WTC11 (cell line): ENCODE results near the gene KPNA2.
"Not testable (repeated sequence)": the region's sequence is repeated elsewhere in the genome, so short reads cannot be mapped to it uniquely, and the experiment has no call there.

Source experiments
- CREB1 ChIP-seq: sonication (generic); formaldehyde crosslinking; IDR thresholded peaks from 2 replicates; pipeline ENCODE4 v1.8.0; 2023; ENCODE audit warnings: mild to moderate bottlenecking, missing genetic modification reagents
- EMX1 ChIP-seq: fragments of 250-450 bp; sonication (Bioruptor Pico); IDR thresholded peaks from 2 replicates; pipeline ENCODE4 v1.8.0; 2021; ENCODE audit warnings: mild to moderate bottlenecking
- FOXP1 ChIP-seq: sonication (generic); formaldehyde crosslinking; IDR thresholded peaks from 2 replicates; pipeline ENCODE4 v1.8.0; 2022; ENCODE audit warnings: missing genetic modification reagents, mild to moderate bottlenecking, moderate library complexity, borderline replicate concordance
- IRF2 ChIP-seq: sonication (generic); formaldehyde crosslinking; IDR thresholded peaks from 2 replicates; pipeline ENCODE4 v1.8.0; 2022; ENCODE audit warnings: low read depth, missing genetic modification reagents, borderline replicate concordance
- JUN ChIP-seq: sonication (generic); formaldehyde crosslinking; IDR thresholded peaks from 2 replicates; pipeline ENCODE4 v1.8.0; 2023; ENCODE audit warnings: mild to moderate bottlenecking, missing genetic modification reagents
- TEAD4 ChIP-seq: sonication (generic); formaldehyde crosslinking; IDR thresholded peaks from 2 replicates; pipeline ENCODE4 v1.8.0; 2022; ENCODE audit warnings: mild to moderate bottlenecking, missing genetic modification reagents
- ZNF138 ChIP-seq: sonication (generic); formaldehyde crosslinking; conservative IDR thresholded peaks from 2 replicates; pipeline ENCODE4 v1.8.1; 2022; ENCODE audit warnings: mild to moderate bottlenecking, moderate library complexity, missing genetic modification reagents
- ZNF317 ChIP-seq: sonication (generic); formaldehyde crosslinking; IDR thresholded peaks from 2 replicates; pipeline ENCODE4 v1.8.1; 2023; ENCODE audit warnings: low read depth, mild to moderate bottlenecking, moderate library complexity, missing genetic modification reagents, borderline replicate concordance
- TF ChIP-seq, protein P1 (sequence below): fragments of 200-600 bp; IDR thresholded peaks from 2 replicates; pipeline ENCODE4 v1.8.0; 2022; ENCODE audit warnings: antibody characterized with exemption
- TF ChIP-seq, protein P2 (sequence below): sonication (generic); formaldehyde crosslinking; IDR thresholded peaks from 2 replicates; pipeline ENCODE4 v1.8.0; 2022; ENCODE audit warnings: mild to moderate bottlenecking, missing genetic modification reagents

DNA sequence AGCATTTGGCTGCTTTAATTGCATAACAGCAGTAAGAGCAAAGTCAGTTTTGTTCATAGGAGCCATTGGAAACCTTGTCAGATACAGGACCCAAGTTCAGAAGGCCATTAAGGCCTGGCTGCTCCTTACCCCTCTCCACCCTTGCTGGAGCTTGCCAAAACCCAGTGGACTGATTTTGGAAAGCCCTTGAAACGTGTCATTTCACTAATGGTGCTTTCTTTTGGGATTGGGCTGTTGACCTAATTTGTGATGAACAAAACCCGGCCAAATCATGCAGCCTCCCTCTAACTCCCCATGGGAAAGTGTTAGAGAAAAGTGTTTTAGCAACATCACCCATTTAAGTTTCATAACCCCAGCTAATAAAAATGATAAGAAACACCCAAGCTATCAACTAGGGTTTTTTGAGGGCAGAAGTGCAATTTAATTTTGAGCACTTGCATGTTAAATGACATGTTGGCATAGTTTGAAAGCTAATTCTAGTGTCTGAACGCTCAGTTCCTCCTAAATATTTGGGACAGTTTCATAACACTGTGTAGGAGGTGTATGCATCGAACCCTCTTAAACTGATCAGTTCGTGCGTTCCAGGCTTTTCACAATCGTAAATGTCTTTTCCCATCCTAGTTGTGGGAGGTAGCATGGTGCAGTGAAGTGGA is 12.5 kb downstream of the KPNA2 start:
- TF ChIP-seq, protein P1, sequence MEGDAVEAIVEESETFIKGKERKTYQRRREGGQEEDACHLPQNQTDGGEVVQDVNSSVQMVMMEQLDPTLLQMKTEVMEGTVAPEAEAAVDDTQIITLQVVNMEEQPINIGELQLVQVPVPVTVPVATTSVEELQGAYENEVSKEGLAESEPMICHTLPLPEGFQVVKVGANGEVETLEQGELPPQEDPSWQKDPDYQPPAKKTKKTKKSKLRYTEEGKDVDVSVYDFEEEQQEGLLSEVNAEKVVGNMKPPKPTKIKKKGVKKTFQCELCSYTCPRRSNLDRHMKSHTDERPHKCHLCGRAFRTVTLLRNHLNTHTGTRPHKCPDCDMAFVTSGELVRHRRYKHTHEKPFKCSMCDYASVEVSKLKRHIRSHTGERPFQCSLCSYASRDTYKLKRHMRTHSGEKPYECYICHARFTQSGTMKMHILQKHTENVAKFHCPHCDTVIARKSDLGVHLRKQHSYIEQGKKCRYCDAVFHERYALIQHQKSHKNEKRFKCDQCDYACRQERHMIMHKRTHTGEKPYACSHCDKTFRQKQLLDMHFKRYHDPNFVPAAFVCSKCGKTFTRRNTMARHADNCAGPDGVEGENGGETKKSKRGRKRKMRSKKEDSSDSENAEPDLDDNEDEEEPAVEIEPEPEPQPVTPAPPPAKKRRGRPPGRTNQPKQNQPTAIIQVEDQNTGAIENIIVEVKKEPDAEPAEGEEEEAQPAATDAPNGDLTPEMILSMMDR, result not testable (repeated sequence)
- TF ChIP-seq CREB1 (CRISPR knock-in tag); IRF2; FOXP1; ZNF138 (CRISPR knock-in tag); TEAD4 (CRISPR knock-in tag); ZNF317 (CRISPR knock-in tag); JUN (CRISPR knock-in tag): not testable (repeated sequence)
- TF ChIP-seq, protein P2, sequence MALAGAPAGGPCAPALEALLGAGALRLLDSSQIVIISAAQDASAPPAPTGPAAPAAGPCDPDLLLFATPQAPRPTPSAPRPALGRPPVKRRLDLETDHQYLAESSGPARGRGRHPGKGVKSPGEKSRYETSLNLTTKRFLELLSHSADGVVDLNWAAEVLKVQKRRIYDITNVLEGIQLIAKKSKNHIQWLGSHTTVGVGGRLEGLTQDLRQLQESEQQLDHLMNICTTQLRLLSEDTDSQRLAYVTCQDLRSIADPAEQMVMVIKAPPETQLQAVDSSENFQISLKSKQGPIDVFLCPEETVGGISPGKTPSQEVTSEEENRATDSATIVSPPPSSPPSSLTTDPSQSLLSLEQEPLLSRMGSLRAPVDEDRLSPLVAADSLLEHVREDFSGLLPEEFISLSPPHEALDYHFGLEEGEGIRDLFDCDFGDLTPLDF (CRISPR knock-in tag), result not testable (repeated sequence)
- peak; percentile 73; the same call in 1 of the 2 replicates for TF ChIP-seq EMX1 (CRISPR knock-in tag)
